Erythroblast (primary cell): Measurements from ENCODE around the gene SETD7.

Experiments
- GATA1 ChIP-seq: IDR thresholded peaks from 2 replicates; pipeline ENCODE4 v1.6.1; 2011; ENCODE audit warnings: low read depth, mild to moderate bottlenecking, control low read depth, low read length, moderate library complexity
- POLR2A ChIP-seq: IDR thresholded peaks from 2 replicates; pipeline ENCODE4 v1.6.1; 2011; ENCODE audit warnings: mild to moderate bottlenecking, low read length

- TF ChIP-seq POLR2A (no peak), GATA1 (no peak)
Observed at GRCh38 chr4:139515531-139515958, 40.5 kb downstream of the SETD7 start.
